Measurements from ENCODE around the gene ACTN1.
A peak's percentile ranks its signal among the peaks of the same experiment; 100 is the strongest.

Gene ACTN1

GRCh38 chr14:68918612-68919011 is 60.5 kb downstream of the ACTN1 start:
- TF ChIP-seq, protein P1, sequence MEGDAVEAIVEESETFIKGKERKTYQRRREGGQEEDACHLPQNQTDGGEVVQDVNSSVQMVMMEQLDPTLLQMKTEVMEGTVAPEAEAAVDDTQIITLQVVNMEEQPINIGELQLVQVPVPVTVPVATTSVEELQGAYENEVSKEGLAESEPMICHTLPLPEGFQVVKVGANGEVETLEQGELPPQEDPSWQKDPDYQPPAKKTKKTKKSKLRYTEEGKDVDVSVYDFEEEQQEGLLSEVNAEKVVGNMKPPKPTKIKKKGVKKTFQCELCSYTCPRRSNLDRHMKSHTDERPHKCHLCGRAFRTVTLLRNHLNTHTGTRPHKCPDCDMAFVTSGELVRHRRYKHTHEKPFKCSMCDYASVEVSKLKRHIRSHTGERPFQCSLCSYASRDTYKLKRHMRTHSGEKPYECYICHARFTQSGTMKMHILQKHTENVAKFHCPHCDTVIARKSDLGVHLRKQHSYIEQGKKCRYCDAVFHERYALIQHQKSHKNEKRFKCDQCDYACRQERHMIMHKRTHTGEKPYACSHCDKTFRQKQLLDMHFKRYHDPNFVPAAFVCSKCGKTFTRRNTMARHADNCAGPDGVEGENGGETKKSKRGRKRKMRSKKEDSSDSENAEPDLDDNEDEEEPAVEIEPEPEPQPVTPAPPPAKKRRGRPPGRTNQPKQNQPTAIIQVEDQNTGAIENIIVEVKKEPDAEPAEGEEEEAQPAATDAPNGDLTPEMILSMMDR (IDR thresholded peaks at IDR 0.05): no peak
- TF ChIP-seq ZFX (IDR thresholded peaks at IDR 0.05; ENCODE audit: borderline replicate concordance): no peak
- H3K27ac ChIP-seq: no peak overlapping the region

DNA sequence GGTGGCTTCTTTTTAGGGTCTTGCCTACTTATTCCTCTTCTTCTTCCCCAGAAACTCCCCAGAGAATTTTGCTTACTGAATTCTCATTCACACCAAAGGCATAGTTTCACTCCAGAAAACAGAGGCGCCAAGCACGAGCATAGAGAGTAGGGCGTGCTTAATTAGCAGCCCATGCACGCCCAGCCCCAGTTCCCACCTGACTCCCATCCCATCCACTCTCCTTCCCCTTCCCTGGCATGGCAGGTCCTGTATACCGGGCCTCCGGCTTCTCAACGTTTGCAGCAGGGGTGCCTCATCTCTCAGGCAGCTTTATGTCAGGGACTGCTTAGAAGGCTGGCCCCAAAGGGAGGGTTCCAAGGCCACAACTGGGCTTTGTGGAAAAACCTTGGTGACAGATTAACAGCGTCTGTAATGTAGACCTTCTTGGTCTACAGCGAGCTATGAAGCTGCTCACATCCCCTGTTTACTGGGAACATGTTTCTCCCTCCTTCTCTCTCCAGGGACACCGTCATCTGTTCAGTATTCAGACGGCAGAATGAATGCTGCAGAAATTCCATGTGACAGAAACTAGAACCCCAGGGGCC is 62.7 kb downstream of the ACTN1 start:
- no peak for TF ChIP-seq ZFX (IDR thresholded peaks at IDR 0.05; ENCODE audit: borderline replicate concordance)
- TF ChIP-seq, protein P1 (IDR thresholded peaks at IDR 0.05): no peak
- H3K27ac ChIP-seq: no peak overlapping the region

DNA sequence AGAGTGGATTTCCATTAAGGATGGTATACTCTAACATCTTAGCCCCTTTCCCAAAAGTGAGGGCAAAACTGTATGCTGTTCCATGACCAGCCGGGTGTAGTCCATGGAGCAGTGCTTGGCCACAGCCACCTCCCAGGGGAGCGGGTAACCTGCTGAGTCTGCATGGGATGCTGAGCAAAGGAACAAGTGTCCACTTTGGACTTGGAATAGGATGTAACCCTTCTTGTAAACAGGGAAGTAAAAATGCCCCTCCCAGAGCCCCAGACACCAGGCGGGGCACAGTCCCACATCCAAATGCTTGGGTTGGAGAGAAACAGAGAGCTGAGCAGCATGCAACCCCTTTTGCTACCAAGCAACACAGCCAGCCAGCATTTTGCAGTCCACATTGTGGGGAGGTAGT is 65.6 kb downstream of the ACTN1 start:
- H3K27ac ChIP-seq: no peak overlapping the region
- no peak for TF ChIP-seq ZFX (IDR thresholded peaks at IDR 0.05; ENCODE audit: borderline replicate concordance)
- TF ChIP-seq, protein P1 (IDR thresholded peaks at IDR 0.05): no peak

DNA sequence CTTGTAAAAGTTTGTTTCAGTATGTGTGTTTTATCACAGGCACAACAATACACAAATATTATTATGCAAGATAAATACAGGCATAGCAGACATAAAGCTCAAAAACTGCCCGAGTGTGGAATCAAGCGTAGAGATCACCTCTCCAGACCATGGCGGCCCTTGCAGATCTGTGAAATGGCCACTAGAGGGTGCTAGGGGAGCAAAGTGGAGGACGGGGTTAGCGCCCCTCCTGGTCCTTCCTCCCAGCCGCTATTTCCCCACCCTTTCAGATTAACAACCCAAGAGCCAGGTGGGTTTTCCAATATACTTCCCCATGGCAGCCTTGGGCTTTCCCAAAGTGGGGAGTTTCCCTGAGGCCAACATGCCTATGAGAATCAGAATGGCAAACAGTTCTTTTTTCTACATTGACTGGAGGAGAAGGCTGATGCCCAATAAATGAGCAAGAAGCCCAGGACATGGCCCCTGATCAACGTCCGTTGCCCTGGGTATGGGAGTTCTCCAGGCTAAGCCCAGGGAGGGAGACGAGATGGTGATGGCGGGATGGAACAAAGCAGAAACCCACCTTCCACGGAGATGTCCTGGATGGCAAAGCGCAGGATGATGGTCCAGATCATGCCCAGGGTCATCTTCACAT is 67.4 kb downstream of the ACTN1 start:
- TF ChIP-seq ZFX (IDR thresholded peaks at IDR 0.05; ENCODE audit: borderline replicate concordance): no peak
- TF ChIP-seq, protein P1 (IDR thresholded peaks at IDR 0.05): peak; percentile 98
- no peak overlapping the region for H3K27ac ChIP-seq

DNA sequence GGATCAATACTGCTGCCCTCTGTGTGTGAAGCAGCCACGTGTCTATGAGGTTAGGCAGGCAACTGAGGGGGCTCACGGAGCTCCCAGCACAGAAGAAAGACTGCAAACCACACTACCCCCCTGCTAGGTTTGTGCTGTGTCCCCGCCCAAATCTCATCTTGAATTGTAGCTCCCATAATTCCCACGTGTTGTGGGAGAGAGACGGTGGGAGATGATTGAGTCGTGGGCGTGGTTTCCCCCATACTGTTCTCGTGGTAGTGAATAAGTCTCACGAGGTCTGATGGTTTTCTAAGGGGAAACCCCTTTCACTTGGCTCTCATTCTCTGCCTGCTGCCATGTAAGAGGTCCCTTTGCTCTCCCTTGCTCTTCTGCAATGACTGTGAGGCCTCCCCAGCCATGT is 68.6 kb downstream of the ACTN1 start:
- TF ChIP-seq, protein P1 (IDR thresholded peaks at IDR 0.05): no peak
- TF ChIP-seq ZFX (IDR thresholded peaks at IDR 0.05; ENCODE audit: borderline replicate concordance): no peak

GRCh38 chr14:68908803-68909202 is 70.3 kb downstream of the ACTN1 start:
- TF ChIP-seq, protein P1 (IDR thresholded peaks at IDR 0.05): no peak
- no peak for TF ChIP-seq ZFX (IDR thresholded peaks at IDR 0.05; ENCODE audit: borderline replicate concordance)

More for the DNA sequence above, 68.6 kb downstream of the ACTN1 start:
- no peak overlapping the region for H3K27ac ChIP-seq

GRCh38 chr14:68908201-68908600 is 70.9 kb downstream of the ACTN1 start:
- TF ChIP-seq ZFX (IDR thresholded peaks at IDR 0.05; ENCODE audit: borderline replicate concordance): no peak
- TF ChIP-seq, protein P1 (IDR thresholded peaks at IDR 0.05): no peak
- H3K27ac ChIP-seq: no peak overlapping the region

More at GRCh38 chr14:68908803-68909202, 70.3 kb downstream of the ACTN1 start:
- H3K27ac ChIP-seq: no peak overlapping the region

All from 22Rv1 (cell line).